AG04449 (cell line): ENCODE data around the gene AASS.

Experiments used
- CTCF ChIA-PET: fragments of 350-600 bp; formaldehyde crosslinking; extraction: SDS; loops from one replicate; lab custom pipeline; 2021; ENCODE audit warnings: antibody characterized with exemption; lab: Yijun Ruan, JAX
- POLR2A ChIA-PET: fragments of 400-600, 350-600 bp; formaldehyde crosslinking; extraction: SDS; loops from one replicate; lab custom pipeline; 2020; ENCODE audit warnings: antibody characterized with exemption, inconsistent platforms; lab: Yijun Ruan, JAX
- DNase-seq: peaks from one replicate; pipeline ENCODE4 v3.0.0-alpha.2; 2010; ENCODE audit warnings: low read depth, low spot score
- H3K4me3 ChIP-seq: 2 replicates; pipeline ENCODE4 v1.5.1; 2011; ENCODE audit warnings: low read depth, mild to moderate bottlenecking, control low read depth, low read length
- TF ChIP-seq, protein P1 (sequence below): IDR thresholded peaks from one replicate; pipeline ENCODE4 v1.5.1; 2011; ENCODE audit warnings: mild to moderate bottlenecking, moderate library complexity, low read length, control low read depth, inconsistent platforms; ENCODE audit not compliant: insufficient read depth; ENCODE audit errors: missing control alignments

AASS gene

DNA sequence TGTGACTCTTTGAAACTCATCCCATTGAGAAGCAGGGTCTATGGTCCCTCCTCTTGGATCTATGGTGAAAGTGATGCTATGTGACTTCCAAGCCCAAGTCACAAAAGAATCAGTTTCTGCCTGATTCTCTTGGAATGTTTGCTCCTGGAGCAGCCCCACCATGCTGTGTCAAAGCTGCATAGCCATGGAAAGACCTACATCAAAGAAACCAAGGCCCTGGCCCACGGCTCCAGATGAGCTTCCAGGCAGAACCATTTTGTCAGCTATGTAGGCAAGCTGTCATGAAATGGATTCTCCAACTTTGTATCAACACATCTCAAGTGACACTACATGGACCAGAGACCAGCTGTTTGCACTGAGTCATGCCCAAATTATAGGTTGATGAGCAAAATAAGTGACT, 77.0 kb downstream of the AASS start:
- no peak for DNase-seq
- ChIA-PET POLR2A (no interaction called here), CTCF (no interaction called here)
- H3K4me3 ChIP-seq: no peak overlapping the region
- TF ChIP-seq, protein P1, sequence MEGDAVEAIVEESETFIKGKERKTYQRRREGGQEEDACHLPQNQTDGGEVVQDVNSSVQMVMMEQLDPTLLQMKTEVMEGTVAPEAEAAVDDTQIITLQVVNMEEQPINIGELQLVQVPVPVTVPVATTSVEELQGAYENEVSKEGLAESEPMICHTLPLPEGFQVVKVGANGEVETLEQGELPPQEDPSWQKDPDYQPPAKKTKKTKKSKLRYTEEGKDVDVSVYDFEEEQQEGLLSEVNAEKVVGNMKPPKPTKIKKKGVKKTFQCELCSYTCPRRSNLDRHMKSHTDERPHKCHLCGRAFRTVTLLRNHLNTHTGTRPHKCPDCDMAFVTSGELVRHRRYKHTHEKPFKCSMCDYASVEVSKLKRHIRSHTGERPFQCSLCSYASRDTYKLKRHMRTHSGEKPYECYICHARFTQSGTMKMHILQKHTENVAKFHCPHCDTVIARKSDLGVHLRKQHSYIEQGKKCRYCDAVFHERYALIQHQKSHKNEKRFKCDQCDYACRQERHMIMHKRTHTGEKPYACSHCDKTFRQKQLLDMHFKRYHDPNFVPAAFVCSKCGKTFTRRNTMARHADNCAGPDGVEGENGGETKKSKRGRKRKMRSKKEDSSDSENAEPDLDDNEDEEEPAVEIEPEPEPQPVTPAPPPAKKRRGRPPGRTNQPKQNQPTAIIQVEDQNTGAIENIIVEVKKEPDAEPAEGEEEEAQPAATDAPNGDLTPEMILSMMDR: no peak

DNA sequence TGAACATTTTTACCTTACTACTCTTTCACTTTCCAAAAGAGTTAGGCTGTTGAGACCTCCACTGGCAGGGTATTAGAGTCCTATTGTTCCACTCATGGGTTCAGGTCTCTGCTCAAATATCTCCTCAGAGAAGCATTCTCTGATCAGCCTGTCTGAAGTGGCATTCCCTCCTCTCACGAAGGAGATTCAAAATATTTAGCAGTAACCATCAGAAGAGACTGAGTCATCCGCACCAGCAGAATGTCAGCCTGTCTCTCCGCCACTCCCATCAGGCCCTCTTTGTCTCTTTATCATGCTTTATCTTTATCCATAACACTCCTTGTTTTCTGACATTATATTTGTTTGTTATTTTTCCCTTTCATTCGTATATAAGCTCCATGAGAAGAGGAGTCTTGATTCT, 79.1 kb downstream of the AASS start:
- no peak for DNase-seq
- TF ChIP-seq, protein P1: no peak
- ChIA-PET POLR2A (no interaction called here), CTCF (no interaction called here)
- no peak overlapping the region for H3K4me3 ChIP-seq

DNA sequence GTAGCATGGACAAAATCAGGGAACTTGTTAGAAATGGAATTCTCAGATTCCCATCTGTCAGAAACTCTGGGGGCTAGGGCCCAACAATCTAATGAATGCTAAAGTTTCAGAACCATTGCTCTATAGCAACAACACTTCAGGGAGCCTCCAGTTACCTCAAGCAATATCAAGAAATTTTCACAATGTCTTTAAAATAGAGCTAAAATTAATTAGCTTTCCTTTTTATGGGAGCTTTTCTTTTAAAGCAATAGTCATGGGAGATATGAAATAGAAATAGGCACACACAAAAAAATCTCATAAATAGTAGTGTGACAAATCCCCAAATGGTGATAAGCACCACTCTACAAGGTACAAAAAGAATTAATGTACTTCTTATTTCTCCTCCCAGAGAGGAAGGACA, 80.9 kb downstream of the AASS start:
- no peak overlapping the region for H3K4me3 ChIP-seq
- TF ChIP-seq, protein P1: no peak
- POLR2A ChIA-PET: no interaction called here
- no peak for DNase-seq
- CTCF ChIA-PET: no interaction called here

- POLR2A ChIA-PET: no interaction called here
- TF ChIP-seq, protein P1: no peak
- no peak for DNase-seq
- H3K4me3 ChIP-seq: no peak overlapping the region
- CTCF ChIA-PET: no interaction called here
Observed at GRCh38 chr7:122059542-122059941, 84.5 kb downstream of the AASS start.

DNA sequence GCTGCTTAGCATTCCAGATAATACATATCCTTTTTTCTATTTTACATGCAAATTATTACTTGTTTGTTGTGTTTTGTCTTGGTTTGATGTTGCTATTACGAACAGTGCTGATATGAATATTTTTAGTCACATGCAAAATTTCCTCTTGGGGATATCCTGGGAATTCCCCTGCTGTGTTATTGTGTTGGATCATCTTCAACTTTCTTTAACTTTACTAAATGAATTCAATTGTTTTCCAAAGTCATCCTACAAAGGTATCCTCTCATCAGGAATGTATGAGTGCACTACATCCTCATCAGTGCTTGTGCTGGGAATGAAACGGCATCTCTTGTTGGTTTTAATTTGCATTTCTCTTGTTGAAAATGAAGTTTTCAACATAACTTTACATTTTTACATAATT, 87.1 kb downstream of the AASS start:
- CTCF ChIA-PET: no interaction called here
- TF ChIP-seq, protein P1: no peak
- POLR2A ChIA-PET: no interaction called here
- no peak overlapping the region for H3K4me3 ChIP-seq
- no peak for DNase-seq

DNA sequence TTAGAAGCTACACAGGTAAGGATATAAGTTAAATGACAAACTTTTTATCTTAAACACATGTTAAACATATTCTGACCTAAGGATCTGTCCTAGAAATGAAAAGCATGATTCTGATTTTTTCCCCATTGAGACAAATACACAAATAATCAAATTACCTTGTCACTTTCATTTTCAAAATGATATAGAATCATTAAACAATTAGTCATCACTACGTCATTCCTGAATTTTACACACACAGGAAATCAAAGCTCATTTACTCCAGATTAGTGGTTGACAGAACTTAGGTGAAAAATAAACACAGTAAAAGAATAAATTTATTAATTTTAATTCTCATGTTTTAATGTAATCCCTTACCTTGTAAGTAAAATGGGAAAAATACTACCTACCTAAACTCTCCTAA, 89.0 kb downstream of the AASS start:
- H3K4me3 ChIP-seq: no peak overlapping the region

More for the DNA sequence above, 89.0 kb downstream of the AASS start:
- CTCF ChIA-PET: no interaction called here
- TF ChIP-seq, protein P1: no peak
- DNase-seq: no peak
- POLR2A ChIA-PET: no interaction called here
